BE2C (cell line): ENCODE results near the gene NAT10.

Source experiments
- DNase-seq: peaks from one replicate; pipeline ENCODE4 v3.0.0-alpha.2; 2020
- H3K27me3 ChIP-seq: fragments of 250-450 bp; sonication (Bioruptor Pico); 2 replicates; pipeline ENCODE4 v1.5.1; 2020; ENCODE audit warnings: mild to moderate bottlenecking
- H3K36me3 ChIP-seq: fragments of 250-450 bp; sonication (Bioruptor Pico); 2 replicates; pipeline ENCODE4 v1.5.1; 2020; ENCODE audit warnings: mild to moderate bottlenecking
- H3K4me1 ChIP-seq: fragments of 250-450 bp; sonication (Bioruptor Pico); 2 replicates; pipeline ENCODE4 v1.5.1; 2020
- H3K4me3 ChIP-seq: 2 replicates; pipeline ENCODE4 v1.5.1; 2011; ENCODE audit warnings: low read depth, low read length
- H3K9me3 ChIP-seq: fragments of 250-450 bp; sonication (Bioruptor Pico); 2 replicates; pipeline ENCODE4 v1.5.1; 2020
- TF ChIP-seq, protein P1 (sequence below): IDR thresholded peaks from 2 replicates; pipeline ENCODE4 v1.5.1; 2012; ENCODE audit warnings: mild to moderate bottlenecking, low read depth, low read length

Gene NAT10

DNA sequence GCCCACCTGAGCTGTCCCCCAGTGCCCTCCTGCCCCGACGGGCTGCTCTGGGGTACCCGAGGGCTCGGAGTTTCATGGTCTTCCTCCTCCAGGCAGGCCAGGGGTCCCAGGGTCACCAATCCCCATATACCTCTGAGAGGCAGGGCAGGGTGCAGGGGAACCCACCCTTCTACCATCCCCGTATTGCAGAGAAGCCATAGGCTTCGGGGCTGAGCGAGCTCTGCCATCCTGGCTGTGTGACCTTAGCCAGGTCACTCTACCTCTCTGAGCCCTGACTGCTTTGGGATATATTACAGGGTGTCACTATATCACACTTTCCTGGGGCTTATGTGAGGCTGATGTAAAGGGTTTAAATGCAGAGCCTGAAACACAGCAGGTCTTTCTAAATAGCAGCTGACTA is 57.4 kb downstream of the NAT10 start:
- no peak overlapping the region for H3K4me3 ChIP-seq
- no peak for DNase-seq
- TF ChIP-seq, protein P1, sequence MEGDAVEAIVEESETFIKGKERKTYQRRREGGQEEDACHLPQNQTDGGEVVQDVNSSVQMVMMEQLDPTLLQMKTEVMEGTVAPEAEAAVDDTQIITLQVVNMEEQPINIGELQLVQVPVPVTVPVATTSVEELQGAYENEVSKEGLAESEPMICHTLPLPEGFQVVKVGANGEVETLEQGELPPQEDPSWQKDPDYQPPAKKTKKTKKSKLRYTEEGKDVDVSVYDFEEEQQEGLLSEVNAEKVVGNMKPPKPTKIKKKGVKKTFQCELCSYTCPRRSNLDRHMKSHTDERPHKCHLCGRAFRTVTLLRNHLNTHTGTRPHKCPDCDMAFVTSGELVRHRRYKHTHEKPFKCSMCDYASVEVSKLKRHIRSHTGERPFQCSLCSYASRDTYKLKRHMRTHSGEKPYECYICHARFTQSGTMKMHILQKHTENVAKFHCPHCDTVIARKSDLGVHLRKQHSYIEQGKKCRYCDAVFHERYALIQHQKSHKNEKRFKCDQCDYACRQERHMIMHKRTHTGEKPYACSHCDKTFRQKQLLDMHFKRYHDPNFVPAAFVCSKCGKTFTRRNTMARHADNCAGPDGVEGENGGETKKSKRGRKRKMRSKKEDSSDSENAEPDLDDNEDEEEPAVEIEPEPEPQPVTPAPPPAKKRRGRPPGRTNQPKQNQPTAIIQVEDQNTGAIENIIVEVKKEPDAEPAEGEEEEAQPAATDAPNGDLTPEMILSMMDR = no peak
- no peaks in the 10 kb centered on the region for H3K9me3 ChIP-seq
- H3K27me3 ChIP-seq = no peaks in the 10 kb centered on the region
- H3K4me1 ChIP-seq = peaks cover 8% of the 10 kb centered on the region
- H3K36me3 ChIP-seq = no peaks in the 10 kb centered on the region

DNA sequence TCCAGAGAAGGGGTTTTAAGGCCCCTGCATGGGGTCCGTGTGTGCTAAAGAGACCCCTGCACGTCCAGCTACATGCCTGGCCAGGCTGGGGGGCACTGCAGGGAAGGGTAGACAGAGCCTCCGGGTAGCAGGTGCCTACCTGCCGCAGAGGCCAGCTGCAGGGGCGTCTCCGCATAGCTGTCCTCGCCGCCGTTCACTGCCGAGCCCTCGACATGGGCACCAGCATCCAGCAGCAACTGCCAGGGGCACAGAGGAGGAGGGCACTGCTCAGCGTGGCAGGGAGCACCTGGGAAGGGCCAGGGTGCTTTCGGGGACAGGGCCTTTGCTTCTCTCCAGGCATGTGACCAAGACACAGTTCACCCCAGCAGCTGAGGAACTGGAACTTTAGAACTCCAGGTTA is 59.7 kb downstream of the NAT10 start:
- DNase-seq = no peak
- no peaks in the 10 kb centered on the region for H3K27me3 ChIP-seq
- TF ChIP-seq, protein P1 = no peak
- H3K4me3 ChIP-seq = no peak overlapping the region
- H3K9me3 ChIP-seq = no peaks in the 10 kb centered on the region
- H3K4me1 ChIP-seq = peaks cover under 1% of the 10 kb centered on the region
- H3K36me3 ChIP-seq = no peaks in the 10 kb centered on the region

DNA sequence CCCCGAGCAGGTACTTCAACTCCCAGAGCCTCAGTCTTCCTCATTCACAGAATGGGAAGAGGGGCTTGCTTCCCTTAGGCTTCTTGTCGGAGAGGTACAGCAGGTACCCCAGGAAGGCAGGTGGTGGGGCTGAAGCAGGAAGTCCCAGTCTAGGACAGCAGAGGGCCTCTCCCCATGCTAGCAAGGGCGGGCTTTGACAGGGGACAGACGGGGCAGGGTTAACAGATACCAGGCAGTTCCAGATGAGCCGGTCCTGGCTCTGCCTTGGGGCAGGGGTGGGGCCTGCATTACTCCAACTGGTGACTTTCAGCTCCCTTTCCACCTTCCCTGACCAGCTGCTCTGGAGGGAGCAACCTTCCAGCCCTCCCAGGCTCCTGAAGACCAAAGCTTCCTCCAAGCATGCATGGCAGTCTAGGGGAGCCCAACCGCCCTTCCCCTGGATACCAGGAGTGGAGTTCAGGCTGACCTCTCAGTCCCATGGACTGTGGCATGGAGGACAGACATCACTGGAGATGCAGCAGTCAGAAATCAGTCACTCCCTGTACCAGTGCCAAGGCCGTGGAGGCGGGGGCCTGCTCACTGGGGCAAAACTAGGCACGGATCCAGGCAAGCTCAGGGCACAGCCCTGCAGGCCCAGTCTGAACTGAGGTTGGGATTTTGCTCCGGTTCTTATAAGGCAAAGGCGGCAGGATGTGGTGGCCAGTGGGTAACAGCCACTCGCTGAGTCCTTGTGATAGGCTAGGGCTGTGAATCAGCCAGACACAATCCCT is 60.5 kb downstream of the NAT10 start:
- TF ChIP-seq, protein P1 = peak; percentile 17; the same call in 1 of the 2 replicates
- H3K4me3 ChIP-seq = no peak overlapping the region
- H3K36me3 ChIP-seq = no peaks in the 10 kb centered on the region
- no peaks in the 10 kb centered on the region; the same call in 1 of the 2 replicates for H3K4me1 ChIP-seq
- no peaks in the 10 kb centered on the region for H3K9me3 ChIP-seq
- no peaks in the 10 kb centered on the region for H3K27me3 ChIP-seq
- DNase-seq = peak; percentile 44

- Histone ChIP-seq H3K9me3 (no peaks in the 10 kb centered on the region), H3K27me3 (no peaks in the 10 kb centered on the region), H3K4me3 (no peak overlapping the region), H3K36me3 (no peaks in the 10 kb centered on the region), H3K4me1 (no peaks in the 10 kb centered on the region)
- DNase-seq = no peak
- TF ChIP-seq, protein P1 = no peak
These were observed 61.6 kb downstream of the NAT10 start for GRCh38 chr11:34166806-34167740.

DNA sequence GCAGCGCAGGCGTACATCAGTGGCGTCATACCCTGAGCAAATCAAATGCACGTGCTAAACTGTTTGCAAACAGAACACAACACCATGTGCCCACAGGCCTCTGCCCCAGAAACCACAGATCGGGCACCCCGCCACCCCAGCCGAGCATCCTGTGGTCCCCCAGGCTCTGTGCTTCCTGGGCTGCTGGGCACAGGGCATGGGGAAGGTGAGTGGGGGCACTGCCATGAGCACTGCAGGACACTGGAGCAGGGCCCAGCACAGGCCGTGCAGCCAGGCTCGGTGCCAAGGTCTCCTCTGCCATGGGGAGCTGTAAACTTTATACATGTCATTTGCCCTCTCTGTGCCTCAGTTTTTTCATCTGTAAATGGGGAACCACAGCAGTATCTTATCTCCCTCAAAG is 62.5 kb downstream of the NAT10 start:
- DNase-seq = no peak
- Histone ChIP-seq H3K4me1 (no peaks in the 10 kb centered on the region), H3K36me3 (no peaks in the 10 kb centered on the region), H3K9me3 (no peaks in the 10 kb centered on the region), H3K27me3 (no peaks in the 10 kb centered on the region), H3K4me3 (no peak overlapping the region)
- TF ChIP-seq, protein P1 = no peak
